ENCODE data around the gene KREMEN1.
A peak's percentile ranks its signal among the peaks of the same experiment; 100 is the strongest.

Gene KREMEN1

GRCh38 chr22:29060251-29060869 is 12.5 kb upstream of the KREMEN1 start:
- H3K27me3 Mint-ChIP-seq, result peaks cover 24 to 59% of the 10 kb centered on the region in 2 donors
- H3K27ac Mint-ChIP-seq, result no peak overlapping the region
- H3K4me3 Mint-ChIP-seq, result no peak overlapping the region
- no peaks in the 10 kb centered on the region for H3K4me1 Mint-ChIP-seq
- DNase-seq (no peak), ATAC-seq (replicated peaks) (no peak)
- no peaks in the 10 kb centered on the region for H3K36me3 Mint-ChIP-seq
- H3K9me3 Mint-ChIP-seq, result no peaks in the 10 kb centered on the region

DNA sequence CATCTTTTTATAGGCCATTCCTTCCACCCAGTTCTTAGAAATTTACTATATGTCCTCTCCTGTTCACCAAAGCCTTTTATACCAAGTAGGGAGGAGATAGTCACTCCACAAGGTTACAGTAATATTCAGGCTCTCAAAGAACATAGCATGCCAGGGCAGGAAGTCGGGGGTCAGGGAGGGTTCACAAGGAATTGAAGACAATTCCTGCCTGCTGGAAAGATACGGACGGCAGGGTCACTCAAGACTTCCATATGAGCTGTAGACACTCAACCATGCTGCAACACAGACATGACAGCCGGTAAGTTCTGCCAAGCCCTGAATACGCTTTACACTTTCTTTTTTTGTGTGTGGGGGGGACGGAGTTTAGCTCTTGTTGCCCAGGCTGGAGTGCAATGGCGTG is 11.9 kb upstream of the KREMEN1 start:
- H3K27me3 Mint-ChIP-seq, result peaks cover 24 to 58% of the 10 kb centered on the region in 2 donors
- H3K27ac Mint-ChIP-seq, result no peak overlapping the region
- ATAC-seq (replicated peaks) (no peak), DNase-seq (no peak)
- H3K4me3 Mint-ChIP-seq, result no peak overlapping the region
- peaks cover 2 to 4% of the 10 kb centered on the region in 2 donors for H3K4me1 Mint-ChIP-seq
- H3K36me3 Mint-ChIP-seq, result no peaks in the 10 kb centered on the region
- no peaks in the 10 kb centered on the region for H3K9me3 Mint-ChIP-seq

DNA sequence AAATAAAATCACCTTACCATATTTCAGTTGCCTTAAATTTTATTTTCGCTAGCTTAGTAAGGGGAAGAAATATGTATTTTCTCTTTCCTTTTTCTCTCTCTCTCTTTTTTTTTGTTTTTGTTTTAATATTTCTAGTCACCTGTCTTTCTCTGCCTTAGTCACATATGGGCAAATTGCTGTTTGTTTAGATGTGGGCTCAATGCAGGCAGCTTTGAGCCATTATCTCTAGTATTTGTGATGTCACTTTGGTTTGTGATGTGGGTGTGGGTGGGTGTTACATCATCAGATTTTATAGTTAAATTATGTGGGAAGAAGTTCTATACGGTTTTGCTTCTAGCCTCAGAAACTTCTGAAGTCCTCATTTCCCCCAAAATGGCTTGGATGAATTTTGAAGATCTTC is 11.1 kb upstream of the KREMEN1 start, which contains the start of gene C22orf31:
Gene C22orf31, minus strand, starts transcription at position 59 of the 400 bp plus-strand sequence. Its CDS starts 39 bp downstream, at position 20.
- peaks cover 27 to 64% of the 10 kb centered on the region in 2 donors for H3K27me3 Mint-ChIP-seq
- H3K4me1 Mint-ChIP-seq, result peaks cover 5 to 7% of the 10 kb centered on the region in 2 donors
- no peaks in the 10 kb centered on the region for H3K36me3 Mint-ChIP-seq
- DNase-seq (no peak), ATAC-seq (replicated peaks) (no peak)
- H3K4me3 Mint-ChIP-seq, result no peak within 1 kb of the TSS
- no peaks in the 10 kb centered on the region for H3K9me3 Mint-ChIP-seq
- no peak within 1 kb of the TSS for H3K27ac Mint-ChIP-seq

DNA sequence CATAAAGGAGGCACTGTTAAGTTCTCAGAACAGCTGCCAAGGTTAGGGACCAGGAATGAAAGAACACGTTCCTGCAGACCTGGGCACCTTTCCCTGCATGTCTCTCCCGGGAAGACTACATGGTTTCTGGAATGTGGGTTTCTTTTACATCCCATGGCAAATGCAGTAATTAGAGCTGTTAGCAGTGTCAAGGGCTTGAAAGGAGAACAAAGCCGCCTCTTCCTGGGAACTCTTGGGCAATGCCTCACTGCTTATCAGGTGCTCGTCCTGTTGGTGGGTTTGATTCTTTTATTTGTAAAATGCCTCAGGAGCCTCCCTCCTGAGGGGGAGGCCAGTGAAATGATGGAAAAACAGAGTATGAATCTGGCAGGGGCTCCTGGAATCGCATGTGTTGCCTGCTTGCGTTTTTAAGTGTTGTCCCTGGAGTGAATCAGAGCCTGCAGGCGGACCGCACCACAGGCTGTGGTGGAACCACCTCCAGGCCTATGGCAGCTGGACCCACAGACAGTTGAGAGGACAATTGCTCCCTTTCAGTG is 10.5 kb upstream of the KREMEN1 start:
- Mint-ChIP-seq H3K27me3 (peaks cover 29 to 69% of the 10 kb centered on the region in 2 donors), H3K9me3 (no peaks in the 10 kb centered on the region), H3K27ac (no peak overlapping the region), H3K4me1 (peaks cover 6 to 7% of the 10 kb centered on the region in 2 donors), H3K36me3 (no peaks in the 10 kb centered on the region), H3K4me3 (no peak overlapping the region)
- no peak for DNase-seq
- ATAC-seq (replicated peaks), result no peak

DNA sequence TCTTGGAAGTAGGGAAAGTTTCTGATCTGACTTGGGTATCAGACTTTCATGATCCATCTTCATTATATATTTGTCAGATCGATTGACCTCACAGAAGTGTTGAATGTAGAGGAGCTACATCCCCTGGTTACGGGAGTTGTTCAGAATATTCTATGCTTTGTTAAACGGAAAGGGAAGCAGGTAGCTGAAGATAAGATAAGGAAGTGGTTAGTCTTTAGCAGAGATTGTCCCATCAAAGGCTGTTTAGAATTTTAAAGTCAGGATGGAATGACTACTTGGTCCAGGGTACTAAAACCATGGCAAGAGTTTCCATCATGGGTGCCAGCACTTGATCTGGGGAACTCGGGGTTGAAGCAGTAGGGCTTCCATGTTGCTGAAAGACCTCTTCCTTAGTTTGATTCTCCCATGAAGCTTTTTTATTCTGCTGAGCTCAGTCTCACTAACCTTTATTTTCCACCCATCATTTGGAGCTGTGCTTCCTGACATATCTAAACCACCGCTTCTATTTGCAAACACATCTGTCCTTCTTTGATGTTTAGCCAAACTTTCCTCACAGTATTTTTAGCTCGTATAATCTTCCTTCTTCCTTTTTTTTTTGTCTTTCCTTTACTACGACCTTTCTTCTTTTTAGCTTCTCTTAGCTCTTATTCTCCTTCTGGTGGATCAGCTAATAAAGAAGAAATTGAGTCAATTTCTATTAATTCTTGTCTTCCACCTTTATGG is 7.2 kb upstream of the KREMEN1 start:
- Mint-ChIP-seq H3K9me3 (no peaks in the 10 kb centered on the region), H3K4me3 (no peak overlapping the region), H3K27ac (no peak overlapping the region), H3K27me3 (peaks cover 37 to 67% of the 10 kb centered on the region in 2 donors), H3K4me1 (peaks cover 6 to 7% of the 10 kb centered on the region in 2 donors), H3K36me3 (no peaks in the 10 kb centered on the region)
- ATAC-seq (replicated peaks), result peak in 1 of 2 donors; percentile 27
- no peak for DNase-seq

DNA sequence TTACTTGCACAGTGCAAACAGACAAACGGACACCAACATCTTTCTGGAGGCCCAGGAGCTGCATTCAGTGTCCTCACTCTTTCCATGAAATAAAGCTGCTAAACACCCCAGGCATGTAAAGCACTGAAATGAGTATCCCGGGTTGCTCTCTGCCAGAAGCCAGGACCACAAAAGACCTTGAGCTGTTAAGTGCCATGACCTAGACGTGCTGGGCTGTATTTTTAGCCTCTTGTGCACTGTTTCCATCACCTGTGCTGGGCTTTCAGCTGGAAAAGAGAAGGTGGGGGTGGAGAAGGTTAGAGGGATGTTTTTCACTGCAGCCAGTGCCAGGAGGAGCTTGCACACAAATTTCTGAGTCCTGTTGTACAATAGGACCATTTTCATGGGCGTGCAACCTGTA is 3.4 kb upstream of the KREMEN1 start:
- Mint-ChIP-seq H3K4me1 (peaks cover 29 to 40% of the 10 kb centered on the region in 2 donors), H3K27me3 (peaks cover 41 to 68% of the 10 kb centered on the region in 2 donors), H3K4me3 (no peak overlapping the region), H3K36me3 (no peaks in the 10 kb centered on the region), H3K9me3 (no peaks in the 10 kb centered on the region), H3K27ac (no peak overlapping the region)
- no peak for DNase-seq
- no peak for ATAC-seq (replicated peaks)

GRCh38 chr22:29070490-29070889 is 2.3 kb upstream of the KREMEN1 start:
- Mint-ChIP-seq H3K4me3 (peak overlapping the region in 1 of 2 donors; percentile 78), H3K4me1 (peaks cover 29 to 40% of the 10 kb centered on the region in 2 donors), H3K9me3 (no peaks in the 10 kb centered on the region), H3K36me3 (no peaks in the 10 kb centered on the region), H3K27ac (no peak overlapping the region), H3K27me3 (peaks cover 47 to 79% of the 10 kb centered on the region in 2 donors)
- ATAC-seq (replicated peaks), result no peak
- no peak for DNase-seq

DNA sequence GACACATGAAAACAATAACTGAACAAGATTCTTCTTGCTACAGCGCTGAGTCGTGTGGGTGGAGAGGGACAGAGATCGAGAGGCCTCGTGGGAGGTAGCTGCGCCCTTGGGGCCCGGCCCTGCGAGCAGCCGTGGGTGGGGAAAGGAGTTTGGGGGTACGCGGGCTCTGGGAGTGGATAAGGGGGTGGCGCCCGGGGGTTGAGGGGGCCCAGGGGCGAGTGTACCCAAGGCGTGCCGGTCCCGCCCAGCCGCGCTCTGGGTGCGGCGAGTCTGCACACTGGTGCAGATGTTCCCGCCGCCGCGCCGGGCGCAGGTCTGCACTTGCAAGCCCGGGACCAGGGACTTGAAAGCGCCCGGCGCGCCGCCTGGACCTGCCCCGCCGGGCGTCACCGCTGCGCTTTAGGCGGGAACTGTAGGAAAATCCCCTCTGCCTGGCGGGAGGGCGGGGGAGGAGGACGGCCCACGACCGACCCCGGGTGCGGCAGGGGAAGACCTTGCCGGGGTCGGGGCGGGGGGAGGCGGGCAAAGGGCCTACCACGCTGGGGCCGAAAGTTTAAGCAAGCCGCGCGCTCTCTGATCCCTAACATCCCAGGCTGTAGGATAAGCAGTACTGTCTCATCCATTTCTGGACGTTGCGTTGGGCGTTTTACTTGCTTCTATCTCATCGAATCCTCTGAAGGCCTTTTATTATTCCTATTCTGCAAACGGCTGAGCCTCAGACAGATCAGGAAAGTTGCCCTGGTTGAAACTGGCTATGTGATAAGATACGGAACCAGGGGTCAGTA is 1.4 kb upstream of the KREMEN1 start:
- ATAC-seq (replicated peaks) (peak; percentile 23 to 38), DNase-seq (no peak)
- H3K4me1 Mint-ChIP-seq, result peaks cover 25 to 33% of the 10 kb centered on the region in 2 donors
- peaks cover 53 to 81% of the 10 kb centered on the region in 2 donors for H3K27me3 Mint-ChIP-seq
- peak overlapping the region; percentile 77 to 79 for H3K4me3 Mint-ChIP-seq
- H3K27ac Mint-ChIP-seq, result no peak overlapping the region
- no peaks in the 10 kb centered on the region for H3K36me3 Mint-ChIP-seq
- H3K9me3 Mint-ChIP-seq, result no peaks in the 10 kb centered on the region

DNA sequence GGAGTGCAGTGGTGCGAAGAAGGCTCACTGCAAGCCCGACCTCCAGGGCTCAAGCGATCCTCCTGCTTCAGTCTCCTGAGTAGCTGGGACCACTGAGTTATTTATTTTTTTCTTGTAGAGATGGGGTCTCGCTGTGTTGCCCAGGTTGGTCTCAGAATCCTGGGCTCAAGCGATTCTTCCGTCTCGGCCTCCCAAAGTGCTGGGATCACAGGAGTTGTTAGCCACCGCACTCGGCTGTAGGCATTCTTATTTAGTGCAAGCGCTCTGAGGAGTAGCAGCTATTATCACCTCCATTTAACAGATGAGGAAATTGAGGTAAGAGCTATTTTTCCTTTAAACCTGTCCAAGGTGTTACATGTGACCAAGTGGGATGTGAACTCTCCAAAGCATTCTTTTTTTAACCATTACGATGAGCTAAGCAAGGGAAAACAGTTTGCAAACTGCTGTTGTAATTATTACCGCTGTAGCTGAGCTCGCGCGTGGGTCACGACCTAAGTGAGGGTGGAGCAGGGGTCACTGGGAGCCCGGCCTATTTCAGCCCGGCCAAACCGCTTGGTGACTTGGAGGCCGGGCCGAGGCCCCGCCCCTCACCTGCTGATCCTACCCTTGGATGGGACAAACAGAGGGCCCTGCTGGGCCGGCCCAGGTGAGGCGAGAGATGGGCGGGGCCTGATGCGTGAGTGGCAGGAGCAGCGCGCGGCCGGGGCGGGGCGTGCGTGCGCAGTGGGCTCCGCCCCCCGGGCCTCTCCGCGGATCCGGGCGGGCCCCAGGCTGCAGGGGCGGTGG is 449 bp upstream of the KREMEN1 start:
- H3K27ac Mint-ChIP-seq, result peak overlapping the region; percentile 5
- H3K4me3 Mint-ChIP-seq, result peak overlapping the region; percentile 77 to 79
- H3K36me3 Mint-ChIP-seq, result no peaks in the 10 kb centered on the region
- peak; percentile 93 to 97 for ATAC-seq (replicated peaks)
- peaks cover 49 to 72% of the 10 kb centered on the region in 2 donors for H3K27me3 Mint-ChIP-seq
- H3K9me3 Mint-ChIP-seq, result no peaks in the 10 kb centered on the region
- peak; percentile 75 for DNase-seq
- peaks cover 22 to 33% of the 10 kb centered on the region in 2 donors for H3K4me1 Mint-ChIP-seq

GRCh38 chr22:29073618-29074275 is 912 bp downstream of the KREMEN1 start:
- Mint-ChIP-seq H3K4me3 (peak overlapping the region; percentile 77 to 81), H3K36me3 (no peaks in the 10 kb centered on the region), H3K4me1 (peaks cover 22 to 33% of the 10 kb centered on the region in 2 donors), H3K27ac (peak overlapping the region; percentile 51), H3K27me3 (peaks cover 58 to 79% of the 10 kb centered on the region in 2 donors), H3K9me3 (no peaks in the 10 kb centered on the region)
- ATAC-seq (replicated peaks) (no peak), DNase-seq (no peak)

DNA sequence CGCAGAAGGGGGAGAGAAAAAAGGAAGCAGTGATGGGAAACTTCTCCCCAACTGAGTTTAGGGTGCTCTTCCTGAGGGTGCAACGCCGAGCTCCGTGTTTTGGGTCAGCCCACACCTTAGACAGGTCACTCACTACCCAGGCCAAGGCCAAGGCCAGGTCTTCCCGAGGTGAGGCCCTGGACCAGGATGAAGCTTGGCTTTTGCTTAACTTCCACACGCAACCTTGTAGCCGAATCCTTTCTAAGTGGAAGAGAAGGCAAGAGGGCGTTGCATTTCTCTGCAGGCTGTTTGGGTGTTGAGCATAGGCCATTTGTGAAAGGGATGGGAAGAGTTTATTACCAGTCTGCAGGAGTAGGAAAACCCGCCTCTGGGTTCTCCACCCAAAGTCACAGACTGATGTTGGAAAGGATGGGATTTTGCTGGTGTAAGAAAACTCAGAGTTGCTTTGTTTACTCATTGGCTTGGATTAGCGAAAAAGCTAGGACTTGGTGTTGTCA is 1.5 kb downstream of the KREMEN1 start:
- no peak for DNase-seq
- Mint-ChIP-seq H3K36me3 (no peaks in the 10 kb centered on the region), H3K9me3 (no peaks in the 10 kb centered on the region), H3K27ac (no peak overlapping the region), H3K27me3 (peaks cover 57 to 79% of the 10 kb centered on the region in 2 donors), H3K4me3 (peak overlapping the region; percentile 77 to 81), H3K4me1 (peaks cover 22 to 33% of the 10 kb centered on the region in 2 donors)
- no peak for ATAC-seq (replicated peaks)

- Mint-ChIP-seq H3K27me3 (peaks cover 33 to 56% of the 10 kb centered on the region in 2 donors), H3K27ac (no peak overlapping the region), H3K4me1 (peaks cover 8 to 11% of the 10 kb centered on the region in 2 donors), H3K9me3 (no peaks in the 10 kb centered on the region), H3K36me3 (no peaks in the 10 kb centered on the region), H3K4me3 (no peak overlapping the region)
- no peak for ATAC-seq (replicated peaks)
- DNase-seq, result no peak
Measured at GRCh38 chr22:29078036-29078868, 5.4 kb downstream of the KREMEN1 start.

Data from stimulated activated naive B cell treated with anti-CD40 and anti-IgM and Interleukin-4, amounts not matched to agents 10 μg/mL and 1 μg/mL and 100 μg/mL, for 72 hours (primary cell).